ENCODE data around the gene CFAP100.
A peak's percentile ranks its signal among the peaks of the same experiment; 100 is the strongest.

The CFAP100 gene

DNA sequence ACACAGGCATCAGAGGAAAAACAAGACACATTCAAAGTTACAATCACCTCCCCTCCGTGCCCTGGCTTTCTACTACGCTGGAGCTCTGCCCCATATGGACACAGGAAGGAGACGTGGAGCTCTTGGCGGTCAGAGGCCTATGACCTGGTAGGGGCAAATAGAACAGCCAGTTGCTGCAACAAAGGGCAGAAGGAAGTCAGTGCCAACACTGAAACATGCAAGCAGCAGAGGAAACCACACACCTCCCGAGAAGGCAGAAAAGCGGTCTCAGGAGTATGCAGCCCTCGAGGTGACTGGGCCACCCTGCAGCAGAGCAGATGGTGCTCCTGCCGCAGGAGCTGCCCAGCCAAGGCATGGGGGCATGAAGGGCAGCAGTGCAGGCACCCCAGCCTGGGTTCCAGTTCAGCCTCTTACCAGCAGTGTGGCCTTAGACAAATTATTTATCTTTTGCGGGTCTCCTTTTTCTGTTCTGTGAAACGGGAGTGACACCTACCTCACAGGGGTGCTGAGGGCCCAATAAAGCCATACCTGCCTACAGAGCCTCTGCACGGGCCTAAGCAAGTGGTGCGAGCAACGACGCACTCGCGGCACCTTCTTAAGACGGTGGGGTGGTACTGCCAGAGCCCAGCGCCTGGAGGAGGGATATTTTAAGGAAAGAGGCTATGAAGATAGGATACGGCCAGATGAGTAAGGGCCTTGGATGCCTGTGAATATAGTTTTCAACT lies 72.3 kb downstream of the CFAP100 start:
- peak; percentile 55 for DNase-seq

DNA sequence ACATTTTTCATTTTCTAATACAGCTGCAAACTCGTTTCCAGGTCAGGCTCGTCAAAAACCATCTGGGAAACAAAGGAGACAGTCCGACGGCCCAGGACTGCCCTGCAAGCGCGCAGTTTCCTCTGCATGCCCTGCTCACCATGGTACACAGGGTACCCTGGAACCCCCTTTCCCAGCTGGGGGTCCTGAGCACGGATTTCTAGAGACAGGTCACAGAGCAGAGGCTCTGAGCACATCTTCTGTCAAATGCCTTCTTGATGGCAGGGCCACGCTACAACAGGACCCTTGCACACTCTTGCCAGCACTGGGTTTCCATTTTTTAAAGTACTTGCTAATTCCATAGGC lies 72.9 kb downstream of the CFAP100 start:
- DNase-seq, result no peak

DNA sequence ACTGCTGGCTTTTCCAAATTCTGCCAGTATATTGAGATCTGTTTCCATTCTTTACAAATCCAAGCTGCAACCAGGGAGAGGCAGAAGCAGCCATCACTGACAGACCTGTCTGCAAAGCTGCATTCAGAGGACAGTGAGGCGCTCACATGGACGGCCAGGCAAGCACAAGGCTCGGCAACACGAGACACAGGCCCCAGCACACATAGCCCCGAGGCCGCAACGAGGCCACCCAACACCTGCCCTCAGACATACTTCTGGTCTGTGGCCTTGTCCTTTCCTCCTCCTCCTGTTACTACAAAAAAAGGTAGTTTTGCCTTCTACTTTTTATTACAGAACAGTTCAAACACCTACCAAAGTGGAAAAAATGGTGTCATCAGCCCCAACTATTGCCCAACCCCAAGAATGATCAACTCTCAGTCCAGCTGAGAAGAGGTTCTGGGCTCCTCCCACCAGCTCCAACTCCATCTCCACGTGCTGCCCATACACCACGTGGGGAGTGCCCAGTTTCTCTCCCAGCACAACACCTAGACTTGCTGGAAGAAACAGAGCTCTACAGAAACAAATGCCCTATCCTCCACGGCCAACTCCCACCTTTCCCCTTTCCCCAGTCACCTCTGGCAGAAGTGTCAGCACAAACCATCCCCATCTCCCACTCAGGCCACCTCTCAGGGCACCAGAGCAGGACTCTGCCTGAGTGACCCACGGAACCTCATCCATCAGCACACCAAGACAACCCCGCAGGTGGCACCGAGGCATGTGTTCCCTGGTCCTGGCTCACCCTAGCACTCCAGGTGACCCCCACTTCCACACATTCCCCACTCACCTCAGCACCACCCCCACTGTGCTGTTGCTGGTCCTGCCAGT lies 73.6 kb downstream of the CFAP100 start:
- no peak for DNase-seq

GRCh38 chr3:126469479-126469878 lies 74.8 kb downstream of the CFAP100 start:
- no peak for DNase-seq

GRCh38 chr3:126472277-126473006 lies 77.7 kb downstream of the CFAP100 start:
- DNase-seq, result no peak

DNA sequence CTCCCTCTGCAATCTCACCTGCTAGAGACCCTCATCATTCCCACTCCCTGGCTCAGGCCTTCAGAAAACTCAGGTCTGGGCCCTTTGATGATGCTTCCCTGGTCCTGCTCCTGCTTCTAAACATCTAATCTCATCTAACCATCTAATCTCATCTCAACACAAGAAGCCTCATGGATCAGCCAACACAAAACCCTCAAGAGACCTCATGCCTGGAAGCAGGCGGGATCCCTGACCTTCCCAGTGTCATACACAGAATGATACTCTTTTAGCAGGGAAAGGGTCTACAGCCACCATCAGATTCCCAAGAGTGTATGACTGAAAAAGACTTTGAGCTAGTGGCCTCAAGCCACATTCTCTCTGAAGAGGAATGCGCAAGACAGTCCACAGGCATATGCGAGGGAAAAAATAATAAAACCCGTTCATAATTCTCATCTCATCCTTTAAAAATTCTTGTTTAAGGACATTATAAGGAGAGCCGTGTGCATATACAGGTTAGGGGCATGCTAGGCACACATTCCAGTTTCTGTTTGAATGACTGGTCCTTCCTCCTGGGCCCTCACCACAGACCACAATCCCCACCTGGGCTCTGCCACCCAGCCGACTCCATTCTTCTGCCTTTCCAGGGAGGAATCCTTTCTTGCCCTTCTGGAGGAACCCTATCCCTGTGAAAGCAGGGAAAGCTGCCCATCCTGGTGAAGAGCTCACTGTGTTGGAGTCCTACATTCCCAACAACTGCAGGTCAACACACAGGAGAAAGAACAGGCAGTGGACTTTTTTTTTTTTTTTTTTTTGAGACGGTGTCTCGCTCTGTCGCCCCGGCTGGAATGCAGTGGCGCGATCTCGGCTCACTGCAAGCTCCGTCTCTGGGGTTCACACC lies 78.8 kb downstream of the CFAP100 start:
- DNase-seq, result no peak

DNA sequence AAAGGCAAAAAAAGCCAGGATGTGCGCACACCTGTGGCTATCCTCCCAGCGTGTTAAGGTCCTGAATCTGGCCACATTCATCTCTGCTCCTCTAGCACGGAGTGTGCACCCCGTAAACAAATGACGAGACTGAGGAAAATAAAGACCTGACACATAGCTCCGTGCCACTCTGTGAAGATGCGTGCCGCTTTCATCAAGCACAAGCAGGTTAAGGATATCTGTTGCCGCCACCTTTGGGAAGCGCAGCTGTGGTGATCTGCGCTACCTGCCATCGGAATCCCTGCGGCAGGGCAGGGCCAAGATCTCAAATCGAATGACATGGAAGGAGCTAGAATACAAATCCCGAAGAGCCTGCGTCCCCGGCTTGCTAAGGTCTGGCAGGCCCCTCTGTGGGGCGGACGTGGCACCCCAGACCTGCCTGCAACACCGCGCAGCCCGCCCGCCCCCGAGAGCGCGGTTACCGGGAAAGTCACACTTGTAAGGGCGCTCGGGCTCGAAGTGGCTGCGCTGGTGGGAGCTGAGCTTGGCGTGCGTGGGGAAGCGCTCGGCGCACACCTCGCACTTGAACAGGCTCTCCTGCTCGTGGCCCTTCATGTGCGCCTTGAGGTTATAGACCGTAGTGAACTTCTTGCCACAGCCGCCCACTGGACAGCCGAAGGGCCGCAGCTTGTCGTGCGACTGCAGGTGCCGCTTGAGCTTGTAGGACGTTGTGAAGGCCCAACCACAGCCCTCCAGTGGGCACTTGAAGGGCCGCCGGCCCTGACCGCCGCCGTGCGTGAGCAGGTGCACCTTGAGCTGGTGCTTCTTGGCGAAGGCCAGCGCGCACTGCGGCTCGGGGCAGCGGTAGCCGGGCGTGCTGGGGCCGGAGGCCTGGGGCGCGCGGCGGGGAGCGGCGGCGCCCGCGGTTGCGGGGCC lies 80.0 kb downstream of the CFAP100 start:
- peak; percentile 32 for DNase-seq

DNA sequence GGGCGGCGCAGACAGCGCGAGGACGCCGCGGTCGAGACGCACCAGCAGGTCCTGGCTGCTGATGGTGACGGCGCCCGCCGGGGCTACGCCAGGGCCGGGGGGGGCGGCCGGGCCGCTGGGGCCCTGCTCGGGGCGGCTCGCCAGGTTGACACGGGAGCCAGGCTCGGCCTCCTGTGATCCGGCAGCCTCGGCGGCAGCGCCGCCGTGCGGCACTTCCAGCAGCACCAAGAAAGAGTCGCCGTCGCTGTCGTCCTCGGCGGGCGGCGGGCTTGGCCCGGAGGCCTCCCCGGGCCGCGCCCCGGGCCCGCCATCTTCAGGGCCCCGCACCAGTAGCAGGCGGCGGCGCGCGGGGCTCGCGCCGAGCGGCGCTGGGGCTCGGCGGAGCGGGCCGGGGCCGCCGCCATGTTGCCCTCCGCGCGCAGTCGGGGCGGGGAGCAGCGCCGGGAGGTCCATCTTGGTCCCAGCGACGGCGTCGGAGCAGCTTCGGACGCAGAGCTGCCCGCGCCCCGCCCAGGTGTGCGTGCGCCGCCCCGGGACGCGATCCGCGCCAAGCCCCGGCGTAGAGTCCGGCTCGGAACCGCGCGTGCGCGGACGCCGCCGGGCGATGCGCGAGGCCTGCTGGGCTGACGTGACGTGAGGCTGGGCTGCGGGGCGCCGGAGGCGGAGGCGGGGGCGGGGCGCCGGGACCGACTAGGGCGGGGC lies 80.9 kb downstream of the CFAP100 start, which contains the start of gene ZXDC:
ZXDC (minus strand) TSS at position 479 of the 702 bp plus-strand sequence; CDS start at position 453, 26 bp downstream.
- peak; percentile 87 for DNase-seq

DNA sequence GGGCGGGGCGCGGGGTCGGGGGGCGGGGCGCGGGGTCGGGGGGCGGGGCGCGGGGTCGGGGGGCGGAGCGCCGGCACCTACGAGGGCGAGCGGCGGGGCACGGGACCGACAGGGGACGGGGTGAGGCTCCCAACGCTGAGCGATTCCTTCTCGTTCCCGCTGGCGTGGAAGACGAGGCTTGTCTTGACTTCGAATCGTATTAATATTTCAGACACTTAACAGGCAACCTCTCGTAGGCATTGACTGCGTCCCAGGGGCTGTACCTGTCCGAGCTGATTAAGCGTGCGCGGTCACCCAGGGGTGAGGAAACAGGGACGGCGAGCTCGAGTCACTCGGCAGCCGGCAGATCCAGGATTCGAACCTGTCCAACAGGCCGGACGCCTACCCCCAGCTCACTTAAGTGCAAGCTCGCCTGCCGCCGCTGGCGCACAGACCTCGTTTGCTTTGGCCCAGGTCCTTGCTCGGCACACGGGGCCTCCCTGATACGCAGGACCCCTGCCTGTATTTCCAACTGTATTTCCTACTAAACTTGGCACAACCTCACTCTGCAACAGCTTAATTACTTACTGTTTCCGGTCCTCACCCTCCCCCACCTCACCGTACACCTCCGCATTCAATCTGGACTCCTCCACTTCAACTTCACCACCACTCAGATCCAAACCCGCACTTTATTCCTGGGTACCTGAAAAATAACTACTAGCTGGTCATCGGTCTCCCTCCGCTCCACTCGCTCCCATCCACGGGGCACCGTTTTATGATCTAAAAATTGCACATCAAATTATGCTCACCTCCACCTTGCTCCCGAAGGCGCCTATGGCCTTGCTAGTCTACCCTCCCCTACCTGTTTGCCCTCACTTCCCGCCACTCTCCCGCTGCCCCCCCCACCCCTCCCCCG lies 81.7 kb downstream of the CFAP100 start:
- peak; percentile 57 for DNase-seq

DNA sequence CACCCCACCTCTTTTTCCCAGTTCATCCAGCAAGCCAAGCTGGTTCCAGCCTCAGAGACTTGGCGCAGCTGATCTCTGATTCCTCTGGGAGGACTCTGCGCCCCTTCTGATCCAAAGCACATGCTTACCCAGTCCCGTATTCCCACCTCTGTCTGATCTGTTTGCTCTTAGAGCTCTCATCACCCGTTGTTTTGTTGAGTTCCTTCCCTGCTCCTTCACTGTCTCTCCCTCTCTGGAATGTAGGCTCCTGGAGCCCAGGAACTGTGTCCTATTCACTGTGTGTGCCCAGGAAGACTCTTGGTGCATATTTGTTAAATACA lies 82.3 kb downstream of the CFAP100 start:
- no peak for DNase-seq

- no peak for DNase-seq
These were observed 84.0 kb downstream of the CFAP100 start for GRCh38 chr3:126478581-126479310.

GRCh38 chr3:126479642-126480041 lies 84.9 kb downstream of the CFAP100 start:
- DNase-seq, result no peak

GRCh38 chr3:126480206-126480605 lies 85.5 kb downstream of the CFAP100 start:
- no peak for DNase-seq

- DNase-seq, result no peak
These were observed 86.2 kb downstream of the CFAP100 start for GRCh38 chr3:126480861-126481260.

DNA sequence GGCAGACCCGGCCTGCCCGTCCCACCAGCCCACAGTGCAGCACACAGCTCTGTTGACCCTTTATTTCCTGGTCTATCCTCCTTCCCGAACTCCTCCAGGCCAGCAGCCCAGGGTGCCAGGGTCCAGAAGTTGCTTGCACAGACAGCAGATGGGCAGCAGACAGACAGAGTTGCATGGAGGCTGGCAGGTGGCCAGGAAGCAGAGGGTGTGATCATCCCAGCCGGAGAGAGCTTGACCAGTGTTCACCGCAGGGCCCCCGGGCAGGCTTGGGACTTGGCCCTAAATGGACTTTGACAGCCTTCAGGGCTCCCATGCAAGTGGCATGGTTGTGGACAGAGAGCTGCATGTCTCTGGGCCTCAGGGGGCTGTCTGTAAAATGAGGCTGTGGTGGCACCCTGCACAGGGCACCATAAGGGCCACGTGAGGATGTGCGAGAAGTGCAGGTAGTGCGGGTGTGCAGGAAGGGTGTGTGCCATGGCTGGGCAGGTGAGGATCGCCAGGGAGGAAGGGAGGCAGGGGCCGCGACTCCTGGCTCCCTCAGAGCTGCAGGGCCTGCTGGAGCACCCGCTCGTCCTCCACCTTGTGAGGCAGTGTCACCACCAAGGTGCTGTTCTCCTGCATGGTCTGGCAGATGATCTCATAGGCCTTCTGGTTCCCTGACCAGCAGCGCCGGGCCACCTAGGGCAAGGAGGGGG lies 87.2 kb downstream of the CFAP100 start:
- no peak for DNase-seq

- DNase-seq, result no peak
These were observed 88.0 kb downstream of the CFAP100 start for GRCh38 chr3:126482503-126483255.

DNA sequence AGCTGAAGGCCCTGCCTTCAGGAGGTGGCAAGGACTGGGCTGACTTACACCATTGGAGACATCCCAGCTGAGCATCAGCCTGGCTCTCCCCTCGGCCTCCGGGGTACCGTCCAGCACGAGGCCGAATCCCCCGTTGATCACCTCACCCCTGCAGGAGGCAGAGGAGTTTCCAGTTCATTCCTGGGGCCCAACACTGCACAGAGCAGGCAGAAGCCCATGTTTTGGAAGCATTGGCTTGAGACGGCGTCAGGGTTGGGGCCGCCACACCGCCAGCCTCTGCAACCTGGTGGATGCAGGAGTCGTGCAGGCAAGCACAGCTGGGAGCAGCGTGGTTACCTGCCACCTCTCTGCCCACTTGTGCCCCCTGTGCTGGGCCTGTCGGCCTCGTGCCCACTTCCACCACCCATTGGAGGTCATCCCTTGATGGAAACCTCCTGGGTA lies 88.6 kb downstream of the CFAP100 start:
- DNase-seq, result no peak

GRCh38 chr3:126484148-126484547 lies 89.4 kb downstream of the CFAP100 start:
- no peak for DNase-seq
